ENCODE results near the gene SPEF1. TPM values are rescaled to one million over a fixed set of nuclear protein-coding genes. Genes with fewer than 3 reads are reported as not detected.

Gene SPEF1
- total and polyA plus RNA-seq, 2 of the 4 experiments (the other 2 are of a cell fraction), result 0.15 TPM; not detected in 1

- Histone ChIP-seq H3K79me1 (ENCODE audit: low read depth in 1 of 2, low read length in 2 of 2) (peaks cover 41 to 85% of the 10 kb centered on the region in 2 experiments), H2AK9ac (replicated peaks; ENCODE audit: low read depth, low read length, poor library complexity) (peak overlapping the region; percentile 21), H3K9me1 (ENCODE audit: insufficient read depth, low read length) (peaks cover 24% of the 10 kb centered on the region), H3K4me3 (ENCODE audit: insufficient read depth, low read depth, low read length) (no peak overlapping the region), H4K91ac (ENCODE audit: insufficient read depth, low read depth, low read length) (no peak overlapping the region; the same call in 1 of the 2 replicates), H3K36me3 (ENCODE audit: control insufficient read depth, insufficient read depth, low read length) (peaks cover 48% of the 10 kb centered on the region), H3K4me1 (ENCODE audit: control insufficient read depth, insufficient read depth, low read length) (peaks cover 26% of the 10 kb centered on the region), H3K9me3 (ENCODE audit: control insufficient read depth, insufficient read depth, low read length) (no peaks in the 10 kb centered on the region), H3K23ac (ENCODE audit: low read depth, low read length) (peak overlapping the region; percentile 49), H4K5ac (ENCODE audit: low read depth, low read length) (no peak overlapping the region), H4K8ac (ENCODE audit: low read depth in 2 of 2, low read length in 2 of 2) (no peak overlapping the region), H2BK20ac (ENCODE audit: low read depth, low read length) (no peak overlapping the region), H3K4me2 (ENCODE audit: low read depth, low read length) (no peak overlapping the region; the same call in 1 of the 2 replicates), H2AK5ac (ENCODE audit: low read depth, low read length) (peak overlapping the region; percentile 43; the same call in 1 of the 2 replicates), H2BK15ac (ENCODE audit: low read depth, low read length) (no peak overlapping the region), H3K14ac (replicated peaks; ENCODE audit: low read depth, low read length) (0 out of 2 replicates have a peak overlapping the region, but pooled peaks have one; percentile 63), H4K20me1 (ENCODE audit: insufficient read depth, low read length) (no peaks in the 10 kb centered on the region), H2BK120ac (ENCODE audit: low read depth, low read length) (no peak overlapping the region; the same call in 1 of the 2 replicates), H2AFZ (replicated peaks; ENCODE audit: low read length, poor library complexity) (no peak overlapping the region), H3K27me3 (ENCODE audit: control insufficient read depth, insufficient read depth, low read length) (no peaks in the 10 kb centered on the region), H2BK5ac (ENCODE audit: low read depth, low read length, poor library complexity, severe bottlenecking) (no peak overlapping the region), H3K9ac (ENCODE audit: low read depth, low read length) (no peak overlapping the region), H3K27ac (ENCODE audit: insufficient read depth, low read length) (peak overlapping the region; percentile 20; the same call in 1 of the 2 replicates), H3K4ac (ENCODE audit: low read depth, low read length) (peak overlapping the region; percentile 62), H3K56ac (ENCODE audit: extremely low read depth, insufficient read depth, low read length) (peak overlapping the region; percentile 13; the same call in 1 of the 2 replicates), H3K18ac (ENCODE audit: low read depth, low read length) (no peak overlapping the region)
- in situ Hi-C loops (cut with MboI; ENCODE audit: low sequenced_read_pairs) (no loop called here), intact Hi-C loops (cut with micrococcal nuclease) (loop anchor here (2.0 kb wide), 1 partner anchor 14 kb away; no protein-coding TSS in a partner anchor), dilution Hi-C loops (cut with HindIII; ENCODE audit: low sequenced_read_pairs, unreplicated experiment) (no loop called here)
- DNase-seq (no peak), ATAC-seq (ENCODE audit: low read depth) (no peak)
- ChIA-PET CTCF (no interaction called here), POLR2A (ENCODE audit: unreplicated experiment) (no interaction called here)
- BruUV-seq (replicated peaks), result no TSS peak
- no CpG with 5 or more reads among the region's 3 CpGs for WGBS, 2 experiments (ENCODE audit: extremely low coverage in 2 of 2, insufficient read length in 1 of 2)
- TF ChIP-seq CHD1 (IDR thresholded peaks at IDR 0.05; ENCODE audit: low read depth, low read length), result no peak
- no peak for TF ChIP-seq RCOR1 (IDR thresholded peaks at IDR 0.05; ENCODE audit: insufficient replicate concordance, low read length)
- no peak for TF ChIP-seq RFX5 (IDR thresholded peaks at IDR 0.05; ENCODE audit: low read depth, low read length)
- no peak for TF ChIP-seq BHLHE40 (IDR thresholded peaks at IDR 0.05; ENCODE audit: low read depth, low read length)
- no peak for TF ChIP-seq MAZ (IDR thresholded peaks at IDR 0.05; ENCODE audit: borderline replicate concordance, low read depth, low read length)
- TF ChIP-seq ELK1 (IDR thresholded peaks at IDR 0.05; ENCODE audit: borderline replicate concordance, low read depth, low read length), result no peak
These were observed 17.6 kb upstream of the SPEF1 start for GRCh38 chr20:3798908-3799248.

Data from IMR-90 (cell line).